ENCODE data around the gene DRGX.

The DRGX gene

DNA sequence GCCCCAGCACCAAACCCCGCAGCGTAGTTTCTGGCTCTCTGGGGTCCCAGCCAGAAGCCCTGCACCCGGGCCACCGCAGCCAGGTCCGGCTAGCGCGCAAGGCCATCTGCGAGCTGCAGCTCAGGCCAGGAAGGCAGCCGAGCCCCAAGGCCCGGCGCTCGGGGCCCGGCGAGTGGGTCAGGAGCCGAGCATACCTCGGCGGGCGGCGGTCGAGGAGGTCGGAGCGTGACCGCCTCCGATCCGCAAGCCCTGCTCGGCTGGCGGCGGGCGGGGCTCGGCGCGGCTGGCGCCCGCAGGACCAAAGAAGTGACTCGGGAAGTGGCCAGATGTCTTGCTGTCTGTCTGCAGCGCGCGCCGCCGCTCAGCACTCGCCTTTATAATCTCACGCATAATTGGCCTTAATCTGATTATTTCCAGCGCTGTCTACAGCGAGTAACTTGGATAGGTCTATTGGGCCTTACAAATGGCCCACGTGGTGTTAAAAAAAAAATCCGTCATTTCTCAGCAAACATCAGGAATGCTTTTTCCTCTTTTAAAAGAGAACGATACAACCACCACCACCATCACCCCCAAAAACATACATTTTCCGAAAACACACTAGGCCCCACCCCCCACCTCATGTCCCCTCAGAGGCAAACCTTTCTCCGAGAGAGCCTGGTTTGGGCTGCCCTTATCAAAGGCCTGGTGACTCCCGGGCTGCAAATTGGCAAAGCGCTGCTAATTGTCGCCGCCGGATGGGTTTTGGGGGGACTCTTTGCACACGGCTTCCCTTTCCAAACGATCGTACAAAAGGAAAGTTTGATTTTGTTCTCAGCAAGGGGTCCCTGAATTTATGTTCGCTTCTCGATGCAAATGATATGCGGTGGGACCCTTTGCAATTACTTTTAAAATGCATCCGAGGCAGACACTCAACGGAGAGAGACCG, at the start of gene DRGX:
Gene DRGX (minus strand): TSS at position 349 of the 925 bp plus-strand sequence. CDS start 649 bp downstream, outside the sequence.
- no peak for DNase-seq

DNA sequence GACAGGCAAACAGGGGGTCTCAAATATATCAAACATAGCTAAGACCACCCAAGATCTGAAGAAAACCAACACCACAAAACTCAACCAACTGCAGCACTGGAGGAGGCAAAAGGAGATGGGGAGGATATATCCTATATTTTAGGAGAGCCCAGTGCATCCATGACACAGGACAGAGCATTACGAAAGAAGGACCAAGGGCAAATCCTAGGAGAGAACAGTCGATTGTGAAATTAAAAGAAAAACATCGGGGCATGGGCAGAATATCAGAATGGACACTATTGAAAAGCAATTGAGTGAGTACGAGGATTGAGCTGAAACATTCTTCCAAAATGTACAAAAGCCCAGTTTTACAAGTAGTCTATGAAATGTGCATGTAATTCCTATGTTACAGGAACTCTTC, 48.5 kb upstream of the DRGX start:
- DNase-seq: no peak

DNA sequence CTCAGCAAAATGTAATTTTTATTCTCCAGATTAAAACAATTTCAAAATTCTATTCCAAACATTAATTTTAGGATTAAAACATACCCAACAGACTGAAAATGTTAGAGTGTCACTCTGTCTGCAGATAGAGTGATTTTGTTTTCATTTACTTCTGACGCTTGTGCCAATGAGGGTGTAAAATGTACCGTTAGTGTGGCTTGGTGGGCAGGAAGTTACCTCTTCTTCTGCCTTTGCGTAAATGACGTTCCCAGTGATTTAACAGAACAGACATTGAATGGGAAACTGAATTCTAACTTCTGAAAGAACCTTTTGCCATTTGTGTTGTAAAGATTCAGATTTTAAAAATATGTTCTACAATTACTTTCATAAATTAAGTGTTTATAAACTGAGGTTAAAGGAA, 47.0 kb upstream of the DRGX start:
- no peak for DNase-seq

DNA sequence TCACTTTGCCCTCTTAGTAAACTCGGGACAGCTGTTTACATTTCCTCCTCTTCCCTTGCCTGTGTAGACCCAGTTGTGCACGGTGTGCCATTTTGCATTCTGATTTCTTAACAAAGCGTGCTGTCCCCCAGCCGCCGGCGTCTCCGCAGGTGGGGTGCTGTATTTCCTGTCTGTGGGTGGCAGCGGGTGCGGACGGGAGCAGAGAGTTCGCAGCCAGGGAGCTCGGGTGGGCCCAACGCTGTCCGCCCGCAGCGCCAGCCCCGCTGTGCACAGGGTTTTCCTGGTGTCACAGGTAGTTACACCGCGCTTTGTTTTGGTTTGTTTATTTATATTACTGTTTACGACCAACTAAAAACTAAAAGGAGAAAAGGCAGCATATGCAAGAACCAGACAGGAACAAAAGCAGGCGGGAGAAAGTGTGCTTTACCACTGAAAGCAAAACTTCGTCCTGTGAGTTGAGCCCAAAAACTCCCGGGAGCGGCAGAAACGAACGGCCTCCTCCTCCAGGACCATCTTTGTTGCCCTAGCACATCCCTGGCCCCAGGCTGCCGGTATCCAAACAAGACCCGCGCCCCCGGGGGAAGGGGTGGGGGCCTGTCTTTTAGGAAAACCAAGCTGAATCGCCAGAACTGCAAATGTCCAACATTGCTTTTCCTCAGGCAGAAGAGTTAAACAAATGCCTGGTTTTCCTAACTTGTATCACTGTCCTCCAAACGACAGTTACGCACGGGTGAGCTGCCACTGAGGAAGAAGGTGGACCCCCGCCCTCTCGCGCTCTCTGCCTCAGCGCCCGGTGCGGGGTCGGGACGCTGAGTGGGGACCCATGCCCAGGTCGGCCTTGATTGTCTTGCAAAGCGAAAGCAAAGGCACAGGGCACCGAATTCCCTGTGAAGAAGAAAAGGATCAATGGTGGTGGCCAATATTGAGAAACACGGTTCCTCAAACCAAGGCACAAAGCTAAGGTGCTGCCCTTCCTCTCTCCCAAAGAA, 45.9 kb upstream of the DRGX start:
- no peak for DNase-seq

DNA sequence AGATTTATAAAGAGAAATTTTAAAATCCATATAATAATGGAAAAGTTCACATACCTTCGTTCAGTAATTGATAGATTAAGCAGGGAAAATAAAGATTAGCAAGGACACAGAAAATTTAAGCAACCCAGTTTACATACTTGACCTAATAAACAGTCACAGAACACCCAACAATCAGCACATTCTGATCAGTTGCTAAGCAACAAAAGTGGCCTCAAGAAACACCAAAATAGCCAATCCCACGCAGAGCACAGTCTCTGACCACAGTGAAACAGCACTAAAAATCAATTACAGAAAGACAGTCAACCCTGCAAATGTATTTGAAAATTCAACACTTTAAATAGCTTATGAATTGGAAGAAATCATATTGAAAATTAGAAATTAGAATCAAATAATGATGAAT, 39.3 kb upstream of the DRGX start:
- DNase-seq: no peak

DNA sequence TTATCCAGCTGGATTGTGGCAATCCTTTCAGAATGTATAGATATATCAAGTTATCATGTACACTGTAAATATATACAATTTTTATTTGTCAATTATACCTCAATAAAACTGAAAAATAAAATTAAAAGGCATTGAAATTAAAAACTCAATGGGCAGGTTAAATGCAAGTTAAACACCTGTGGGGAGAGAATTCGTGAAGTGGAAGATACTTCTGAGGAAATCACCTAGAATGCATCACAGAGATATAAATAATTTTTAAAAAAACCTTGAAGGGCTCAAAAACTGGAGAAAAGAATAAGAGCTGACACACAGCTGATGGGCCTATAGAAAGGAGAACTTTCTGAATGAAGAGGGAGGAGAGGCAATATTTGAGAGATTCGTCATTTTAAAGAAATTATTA, 37.2 kb upstream of the DRGX start:
- no peak for DNase-seq

DNA sequence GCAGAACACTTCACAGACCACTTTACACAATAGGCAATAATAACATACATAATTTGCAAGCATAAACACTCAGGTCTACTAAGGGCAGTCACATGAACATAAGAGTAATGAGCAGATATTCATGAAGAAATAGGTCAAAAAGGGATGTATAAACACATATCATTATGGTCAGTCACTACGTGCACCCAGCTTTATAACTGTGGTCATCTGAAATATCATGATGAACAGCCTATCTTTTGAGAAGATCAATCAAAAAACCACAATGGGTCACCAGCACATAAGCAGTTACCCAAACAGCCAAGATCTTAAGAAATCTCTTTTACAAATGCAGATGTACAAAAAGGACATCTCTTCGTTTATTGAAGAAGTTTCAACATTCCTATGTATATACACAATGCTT, 35.5 kb upstream of the DRGX start:
- no peak for DNase-seq

DNA sequence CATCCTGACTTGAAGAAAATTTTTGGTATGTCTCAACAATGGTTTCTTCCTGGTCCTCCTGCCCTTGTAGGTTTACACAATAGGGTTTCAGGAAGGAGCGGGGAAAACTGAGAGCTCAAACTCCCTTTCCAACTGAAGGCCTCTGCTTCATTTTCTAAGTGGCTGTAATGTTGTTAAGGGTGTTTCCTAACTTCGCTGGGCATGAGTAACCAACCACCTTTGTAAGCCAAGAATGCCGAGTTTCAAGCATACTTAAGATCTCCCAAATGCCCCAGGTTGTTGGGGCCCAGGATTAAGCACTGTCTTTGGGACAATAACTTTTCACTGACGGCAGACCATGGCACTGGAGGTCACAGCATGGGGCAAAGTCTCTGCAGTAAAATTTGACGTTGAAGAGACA, 33.6 kb upstream of the DRGX start:
- no peak for DNase-seq

DNA sequence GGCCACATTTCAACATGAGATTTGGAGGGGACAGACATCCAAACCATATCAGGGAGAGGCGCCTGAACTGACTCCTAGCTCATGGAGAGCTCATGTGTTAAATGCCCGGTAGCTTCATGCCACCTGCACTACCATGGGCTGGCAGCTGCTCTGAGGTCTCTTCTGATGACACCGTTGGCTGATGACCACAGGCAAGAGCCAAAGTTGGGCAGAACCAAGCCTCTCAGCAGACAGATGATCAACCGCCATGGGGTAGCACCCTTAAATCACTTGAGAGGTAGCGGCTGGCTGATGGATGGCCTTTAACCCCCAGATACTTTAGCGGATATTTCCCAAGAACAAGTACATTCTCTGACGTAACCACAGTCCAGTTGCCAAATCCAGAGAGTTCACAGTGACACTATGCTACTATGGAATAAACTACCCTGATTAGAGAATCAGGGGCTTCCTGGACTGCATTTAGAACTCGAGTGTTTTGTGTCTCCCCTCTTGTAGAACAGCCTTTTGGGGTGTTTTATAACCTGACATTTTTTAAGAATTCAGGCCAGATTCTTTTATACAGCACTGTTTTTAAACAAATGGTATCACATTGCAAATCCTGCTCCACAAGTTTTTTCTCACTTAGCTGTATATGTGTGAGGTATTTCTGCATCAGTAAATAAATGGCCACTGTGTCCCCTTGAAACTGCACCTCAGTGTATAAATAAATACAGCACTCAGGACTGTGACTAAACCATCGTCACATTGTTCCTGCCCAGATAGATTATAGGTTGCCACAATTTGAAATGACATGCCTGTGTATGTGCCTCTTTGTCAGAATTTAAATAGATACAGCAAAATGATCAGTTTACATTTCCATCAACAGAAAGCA, 30.8 kb upstream of the DRGX start:
- DNase-seq: no peak

DNA sequence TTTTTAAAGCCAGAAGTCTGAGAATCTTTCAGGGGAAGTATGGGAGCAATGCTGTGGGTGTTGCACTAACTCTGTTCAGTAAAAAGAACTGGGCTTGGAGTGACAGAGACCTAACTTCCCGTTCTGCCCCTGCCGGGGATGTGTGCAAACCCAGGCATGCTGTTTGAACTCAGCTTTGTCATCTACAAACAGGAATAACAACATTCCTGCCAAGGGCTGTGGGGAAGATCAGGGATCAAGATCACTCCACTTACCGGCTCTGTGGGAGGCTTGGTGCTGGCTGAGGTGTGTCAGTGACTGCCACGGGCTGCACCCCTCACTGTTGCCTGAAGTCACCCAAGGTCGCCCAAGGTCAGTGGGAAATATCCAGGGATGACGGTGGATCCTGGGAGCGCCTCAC, 23.1 kb upstream of the DRGX start:
- no peak for DNase-seq

DNA sequence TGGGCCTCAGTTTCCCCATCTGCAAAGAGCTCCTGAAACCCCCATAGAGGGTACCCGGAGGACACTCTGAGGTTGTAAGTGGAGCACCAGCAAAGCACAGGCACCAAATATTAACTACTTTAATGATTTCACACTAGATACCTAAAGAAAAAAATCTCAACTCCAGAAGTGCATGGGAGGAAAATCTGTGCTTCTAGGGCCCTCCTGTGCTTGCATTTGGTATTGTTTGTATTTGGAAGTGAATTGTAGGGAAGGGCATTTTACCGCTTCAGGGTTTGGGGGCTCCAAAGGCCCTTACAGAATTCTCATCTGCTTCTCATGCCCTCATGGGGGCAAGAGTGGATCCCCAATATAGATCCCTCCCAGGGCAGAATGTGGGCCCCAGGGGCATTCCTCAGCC, 22.4 kb upstream of the DRGX start:
- no peak for DNase-seq

DNA sequence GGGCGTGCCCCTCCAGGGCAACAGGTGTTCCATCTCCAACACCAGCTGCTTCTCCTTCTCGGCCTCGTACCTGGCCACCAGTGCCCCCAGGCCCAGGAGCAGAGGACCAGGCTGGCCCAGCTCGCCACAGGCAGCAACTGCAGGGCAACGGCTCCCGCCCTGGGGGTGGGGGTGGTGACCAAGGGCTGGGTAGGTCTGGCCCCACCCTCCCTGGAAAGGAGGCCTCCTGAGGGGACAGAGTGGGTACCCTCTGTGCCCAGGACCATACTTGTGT, 22.1 kb upstream of the DRGX start:
- no peak for DNase-seq

DNA sequence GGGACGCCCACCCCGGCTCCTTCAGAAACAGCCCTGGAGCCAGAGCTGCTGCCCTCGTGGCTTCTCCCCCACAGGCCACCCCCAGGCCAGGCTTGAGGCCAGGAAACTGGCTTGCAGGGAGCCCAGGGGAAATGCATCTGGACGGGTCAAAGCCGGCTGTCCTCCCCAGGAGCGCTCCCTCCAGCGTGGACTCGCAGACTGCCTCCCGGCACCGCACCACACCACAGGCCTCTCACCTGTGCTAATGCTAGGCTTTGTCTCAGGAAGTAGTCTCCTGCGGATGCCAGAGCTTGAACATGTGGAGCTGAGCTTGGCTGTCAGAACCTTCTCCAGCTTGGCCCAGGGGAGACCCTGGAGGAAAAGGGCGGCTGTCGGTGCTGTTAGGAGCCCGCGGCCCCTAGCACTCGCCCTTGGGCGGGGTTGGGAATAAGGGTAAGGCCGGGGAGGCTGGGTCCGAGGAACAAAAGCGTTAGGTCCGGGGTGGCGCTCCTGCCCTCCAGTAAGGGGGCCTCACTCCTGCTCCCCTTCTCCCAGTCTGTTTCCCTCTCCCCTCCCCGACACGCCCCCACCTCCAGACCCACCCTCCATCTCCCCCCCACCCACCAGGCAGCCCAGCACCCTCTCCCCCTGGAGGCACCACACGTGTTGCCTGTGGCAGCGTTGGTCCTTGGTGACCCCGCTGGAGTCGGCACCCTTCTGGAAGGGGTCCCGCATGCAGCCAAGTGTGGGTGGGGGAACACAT, 21.6 kb upstream of the DRGX start:
- no peak for DNase-seq

DNA sequence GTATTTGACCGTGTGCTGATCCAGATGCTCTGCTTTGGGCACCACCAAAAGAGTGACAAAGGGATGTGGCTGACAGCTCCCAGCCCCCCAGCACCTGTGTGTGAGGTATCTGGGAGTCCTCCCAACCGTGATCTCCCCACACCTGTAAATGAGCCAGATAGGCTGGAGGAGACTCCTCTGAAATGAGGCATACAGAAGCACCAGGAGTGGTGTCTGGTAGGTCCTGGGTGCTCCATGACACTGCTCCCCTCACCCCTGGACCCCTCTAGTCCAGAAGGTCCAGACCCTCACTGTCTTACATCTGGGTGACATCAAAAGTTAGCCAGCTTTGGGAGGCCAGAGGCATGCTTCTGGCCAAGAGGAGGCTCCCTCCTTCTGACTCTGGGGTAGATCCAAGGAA, 20.0 kb upstream of the DRGX start:
- DNase-seq: no peak

DNA sequence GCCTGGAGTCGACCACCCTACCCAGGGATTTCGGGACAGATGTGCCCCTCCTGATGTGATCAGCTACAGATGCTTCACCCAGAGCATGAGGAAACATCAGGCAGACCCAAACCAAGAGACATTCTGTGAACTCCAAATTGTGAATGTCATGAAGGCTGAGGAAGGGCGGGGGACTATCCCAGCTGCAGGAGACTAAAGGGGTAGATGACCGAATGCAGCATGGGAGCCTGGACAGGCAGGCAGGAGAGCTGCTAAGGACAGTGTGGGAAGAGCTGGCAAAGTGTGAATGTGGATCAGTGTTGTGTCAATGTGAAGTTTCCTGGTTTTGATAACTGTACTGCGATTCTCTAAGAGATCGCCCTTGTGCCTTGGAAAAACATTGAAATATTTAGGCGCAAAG, 19.2 kb upstream of the DRGX start:
- no peak for DNase-seq

DNA sequence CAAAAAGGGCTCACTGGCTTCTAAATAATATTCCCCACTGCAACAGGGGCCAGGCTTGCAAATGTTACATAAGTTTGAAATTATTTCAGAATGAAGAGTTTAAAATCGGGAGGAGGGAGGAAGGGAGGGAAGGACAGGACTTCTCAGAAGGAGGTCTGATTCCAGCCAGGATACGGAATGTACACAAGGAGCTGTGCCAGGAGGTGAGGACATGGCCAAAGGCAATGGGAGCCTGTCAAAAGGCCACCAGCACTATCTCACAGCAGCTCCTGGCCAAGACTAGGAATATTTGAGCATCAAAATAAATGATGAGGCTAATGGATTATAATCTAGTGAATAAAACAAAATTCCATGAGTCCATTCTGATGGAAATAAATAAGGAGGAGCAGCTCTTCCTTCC, 18.6 kb upstream of the DRGX start:
- no peak for DNase-seq

DNA sequence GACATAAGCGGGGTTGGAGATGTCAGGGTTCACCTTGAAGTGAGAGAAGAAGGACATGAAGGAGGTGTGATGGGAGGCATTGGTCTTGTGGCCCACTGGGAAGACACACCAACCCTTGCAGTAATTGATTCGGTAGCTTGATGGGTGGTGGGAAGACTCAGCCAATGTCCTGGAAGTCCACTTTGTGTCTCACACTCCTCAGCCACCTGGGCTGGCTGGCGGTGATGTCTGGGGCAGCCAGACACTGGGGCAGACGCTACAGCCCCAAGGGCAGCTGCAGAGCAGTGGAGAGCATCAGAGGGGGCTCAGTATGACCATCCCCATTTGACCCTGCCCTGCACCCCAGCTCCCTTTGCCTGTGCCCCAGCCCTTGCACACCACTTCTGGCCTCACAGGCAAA, 16.7 kb upstream of the DRGX start:
- no peak for DNase-seq

DNA sequence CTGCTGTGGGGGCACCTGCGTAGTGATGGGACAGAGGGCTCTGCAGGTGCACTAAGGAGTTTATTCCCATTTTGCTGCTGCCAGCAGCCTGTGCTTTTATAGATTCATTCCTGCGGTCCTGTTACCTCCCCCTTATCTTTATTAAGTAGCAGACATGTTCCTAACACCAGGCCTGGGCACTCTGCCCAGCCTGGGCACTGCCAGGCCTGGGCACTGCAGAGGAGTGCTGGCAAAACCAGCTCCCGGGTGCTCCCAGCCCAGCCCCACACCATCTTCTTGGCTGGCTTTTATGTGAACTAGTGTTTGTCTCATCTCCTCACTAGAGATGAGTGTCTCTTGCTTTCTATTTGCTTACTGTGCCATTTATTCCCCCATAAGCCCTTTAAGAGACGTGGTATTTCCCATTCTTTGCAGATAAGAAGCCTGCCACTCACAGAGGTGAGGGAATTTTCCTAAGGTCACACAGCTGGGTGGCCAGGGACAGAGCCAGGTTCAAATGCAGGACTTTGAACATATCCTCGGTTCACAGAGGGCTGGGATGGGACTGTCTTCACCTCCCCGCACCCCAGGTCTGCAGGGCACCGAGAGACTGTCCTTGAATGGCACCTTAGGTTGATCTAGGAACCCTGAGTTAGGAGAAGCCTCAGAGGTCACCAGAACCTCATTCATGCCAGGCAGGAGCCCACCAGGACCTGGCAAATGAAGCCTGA, 14.6 kb upstream of the DRGX start:
- no peak for DNase-seq

DNA sequence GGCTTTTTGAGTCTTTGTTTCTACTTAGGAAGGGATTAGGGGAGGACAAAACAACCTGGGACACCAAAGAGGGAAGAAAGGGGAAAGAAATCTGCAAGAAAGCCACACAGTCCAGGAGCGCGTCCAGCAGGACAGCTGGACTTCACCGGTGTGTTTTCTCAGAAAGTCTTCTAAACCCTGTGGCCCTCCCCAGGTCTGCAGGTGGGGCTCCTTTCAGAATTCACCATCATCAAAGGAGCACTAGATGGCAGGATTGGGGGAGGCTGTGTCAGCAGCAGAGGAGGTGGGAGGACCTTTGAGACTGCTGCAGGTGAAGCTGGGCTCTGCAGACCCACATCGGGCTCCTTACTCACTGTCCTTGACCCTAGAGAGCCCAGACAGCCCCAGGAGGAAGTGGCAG, 13.9 kb upstream of the DRGX start:
- no peak for DNase-seq

DNA sequence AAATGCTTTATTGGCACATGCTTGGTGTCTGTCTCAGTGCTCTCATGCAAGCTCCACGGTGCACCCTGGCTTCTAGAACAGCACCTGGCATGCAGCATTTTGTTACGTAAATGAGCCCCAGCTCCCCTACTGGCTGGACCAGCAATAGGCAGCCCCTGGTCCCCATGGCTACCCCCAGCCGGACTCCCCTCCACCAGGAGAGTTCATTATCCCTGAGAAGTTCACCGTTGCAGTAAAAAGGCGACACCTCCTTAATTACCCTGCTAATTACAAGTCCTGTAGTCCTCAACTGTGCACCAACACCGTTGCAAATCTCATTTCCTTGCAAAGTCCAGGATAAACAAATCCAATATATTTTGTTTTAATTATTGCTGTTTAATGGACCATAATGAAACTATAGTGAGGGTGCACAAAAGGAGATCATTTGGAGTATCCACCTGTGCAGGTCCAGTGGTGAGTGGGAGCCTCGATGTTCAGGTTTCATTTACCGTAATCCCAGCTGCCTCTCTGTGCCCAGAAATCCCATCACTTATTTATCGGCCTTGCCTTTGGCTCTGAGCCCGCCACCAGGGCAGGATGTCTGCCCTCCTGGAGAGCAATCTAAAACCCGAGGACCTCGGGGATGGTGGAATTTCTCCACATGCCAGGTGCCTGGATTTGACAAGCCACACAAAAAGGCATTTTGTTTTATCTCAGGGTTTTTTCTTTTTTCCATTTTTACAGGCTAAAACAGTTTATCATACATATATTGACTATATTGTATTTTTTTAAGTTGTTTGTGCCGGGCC, 12.8 kb upstream of the DRGX start:
- no peak for DNase-seq
